ENCODE measurements around the gene ACSL6.

GRCh38 chr5:132054031-132054696 lies 42.7 kb upstream of the ACSL6 start:
- no peak for TF ChIP-seq CTCF (IDR thresholded peaks at IDR 0.05 in 8 of 11, conservative IDR thresholded peaks at IDR 0.05 in 3 of 11)
- no peak for TF ChIP-seq POLR2AphosphoS5 (IDR thresholded peaks at IDR 0.05)

Data from spleen (tissue), 7 donors.